Activated B cell treated with CpG ODN at 0.5 μM for 24 hours (primary cell): ENCODE measurements around the gene SLFN5. TPM values are rescaled to one million over a fixed set of nuclear protein-coding genes. Genes with fewer than 3 reads are reported as not detected.

Experiments used
- ATAC-seq: fragments of 200-7000 bp; cut with Tn5 transposase; one replicate; pipeline ENCODE4 v1.10.0; 2021; ENCODE audit warnings: low read depth, mild to moderate bottlenecking, moderate library complexity
- CTCF ChIA-PET: fragments of 350-600 bp; sonication (Branson Sonifier 250); formaldehyde crosslinking; loops from one replicate; lab custom pipeline; 2021; ENCODE audit warnings: antibody characterized with exemption; lab: Charles Lee
- POLR2A ChIA-PET: fragments of 350-600 bp; sonication (Branson Sonifier 250); formaldehyde crosslinking; loops from one replicate; lab custom pipeline; 2021; ENCODE audit warnings: antibody characterized with exemption; lab: Charles Lee
- DNase-seq: peaks from one replicate; pipeline ENCODE4 v3.0.0; 2022
- H3K27ac Mint-ChIP-seq: one replicate; pipeline ENCODE4 v1.8.0; 2020; ENCODE audit warnings: mixed read lengths
- H3K27me3 Mint-ChIP-seq: one replicate; pipeline ENCODE4 v1.8.0; 2021; ENCODE audit warnings: mixed read lengths
- H3K36me3 Mint-ChIP-seq: one replicate; pipeline ENCODE4 v1.8.0; 2021; ENCODE audit warnings: low read depth, mixed read lengths
- H3K4me1 Mint-ChIP-seq: one replicate; pipeline ENCODE4 v1.8.0; 2021; ENCODE audit warnings: mixed read lengths
- H3K4me3 Mint-ChIP-seq: one replicate; pipeline ENCODE4 v1.8.0; 2020; ENCODE audit warnings: mild to moderate bottlenecking, mixed read lengths
- H3K9me3 Mint-ChIP-seq: one replicate; pipeline ENCODE4 v1.8.0; 2020; ENCODE audit warnings: mixed read lengths
- CTCF ChIP-seq: fragments of 200-600 bp; IDR thresholded peaks from one replicate; pipeline ENCODE4 v1.8.0; 2022; ENCODE audit warnings: antibody characterized with exemption, mild to moderate bottlenecking
- intact Hi-C: fragments of 100-400 bp; cut with micrococcal nuclease; formaldehyde crosslinking; loops from one replicate; pipeline ENCODE4 v1.15.1; 2024
- total RNA-seq: library from RNA; stranded (reverse); gene quantifications from 2 replicates; pipeline ENCODE4 v1.2.3, GENCODE V29; 2022

Gene SLFN5
- total RNA-seq, 1 donor from 2014 or later: 15.2 TPM

DNA sequence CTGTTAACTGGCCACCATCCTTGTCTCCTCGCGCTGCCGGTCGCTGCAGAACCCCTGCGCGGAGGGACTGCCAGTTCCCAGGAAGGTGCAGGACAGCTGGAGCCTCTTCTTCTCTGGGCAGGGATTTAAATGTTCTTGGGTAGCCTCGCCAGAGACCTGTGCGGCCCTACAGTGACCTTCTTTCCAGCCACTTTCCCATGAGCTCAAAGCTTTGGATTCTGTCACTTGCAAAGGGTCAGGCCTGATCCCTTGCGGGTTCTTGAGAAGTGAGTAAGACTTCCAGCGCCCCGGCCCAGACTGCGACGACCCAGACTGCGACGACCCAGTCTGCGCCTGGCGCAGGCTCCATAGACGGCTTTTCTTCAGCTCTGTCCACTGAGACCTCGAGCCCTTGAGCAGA, 1.4 kb upstream of the SLFN5 start:
- no peak for TF ChIP-seq CTCF
- ChIA-PET POLR2A (interaction anchor here (0.5 kb wide), 1 partner anchor 197 kb away, joined by 5 read pairs; no protein-coding TSS in a partner anchor), CTCF (no interaction called here)
- H3K4me1 Mint-ChIP-seq: peaks cover 29% of the 10 kb centered on the region
- H3K4me3 Mint-ChIP-seq: peak overlapping the region; percentile 97
- H3K27me3 Mint-ChIP-seq: peaks cover 2% of the 10 kb centered on the region
- H3K27ac Mint-ChIP-seq: peak overlapping the region; percentile 35
- intact Hi-C loops: loop anchor here (5.0 kb wide), 5 partner anchors 179 to 1706 kb away; partner anchors contain the start of genes AATF, C17orf50, LIG3 and RFFL
- ATAC-seq: no peak
- DNase-seq: no peak
- no peaks in the 10 kb centered on the region for H3K9me3 Mint-ChIP-seq
- H3K36me3 Mint-ChIP-seq: peaks cover 7% of the 10 kb centered on the region

DNA sequence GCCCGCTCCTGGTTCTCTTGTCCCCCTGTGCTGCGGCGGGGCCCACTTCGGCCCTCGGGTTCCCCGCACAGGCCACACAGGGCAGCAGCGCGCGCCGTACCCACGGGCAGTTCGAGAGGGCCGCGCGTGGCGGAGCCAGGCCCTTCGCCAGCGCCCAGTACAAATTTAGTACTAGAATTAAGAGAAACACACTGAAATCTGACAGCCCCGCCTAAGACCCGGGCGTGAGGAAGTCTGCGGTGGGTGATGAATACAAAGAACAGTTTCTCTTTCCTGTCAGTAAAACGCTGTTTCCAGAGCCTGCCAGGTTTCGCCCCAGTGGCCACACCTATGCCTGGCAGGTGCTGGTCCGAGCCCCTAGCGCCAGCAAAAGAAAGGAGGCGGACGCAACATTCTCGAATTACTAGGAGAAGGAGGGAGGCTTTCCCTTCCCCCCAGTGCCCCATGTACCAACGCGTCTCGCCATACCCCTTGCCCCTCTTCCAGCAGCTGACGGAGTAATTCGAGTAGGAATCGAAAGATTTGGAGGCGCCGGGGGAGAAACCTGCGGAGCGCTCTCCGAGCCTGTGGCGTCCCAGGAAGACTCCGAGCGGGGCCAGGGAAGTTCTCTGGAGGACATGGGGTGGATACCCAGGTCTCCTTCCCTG, 591 bp upstream of the SLFN5 start:
- H3K27ac Mint-ChIP-seq: peak overlapping the region; percentile 94
- peaks cover 27% of the 10 kb centered on the region for H3K4me1 Mint-ChIP-seq
- DNase-seq (peak; percentile 39), ATAC-seq (peak; percentile 31)
- intact Hi-C loops: loop anchor here (1.0 to 5.0 kb wide), 10 partner anchors 132 to 1705 kb away; partner anchors contain the start of genes AATF, C17orf50, LIG3 and PEX12
- no peaks in the 10 kb centered on the region for H3K9me3 Mint-ChIP-seq
- peaks cover 7% of the 10 kb centered on the region for H3K36me3 Mint-ChIP-seq
- TF ChIP-seq CTCF: no peak
- CTCF ChIA-PET: no interaction called here
- no peaks in the 10 kb centered on the region for H3K27me3 Mint-ChIP-seq
- peak overlapping the region; percentile 97 for H3K4me3 Mint-ChIP-seq
- POLR2A ChIA-PET: interaction anchor here (0.5 to 1.2 kb wide), 6 partner anchors 101 to 344 kb away, joined by 3 to 8 read pairs (median 4); partner anchors contain the start of genes PEX12 and SLFN11

DNA sequence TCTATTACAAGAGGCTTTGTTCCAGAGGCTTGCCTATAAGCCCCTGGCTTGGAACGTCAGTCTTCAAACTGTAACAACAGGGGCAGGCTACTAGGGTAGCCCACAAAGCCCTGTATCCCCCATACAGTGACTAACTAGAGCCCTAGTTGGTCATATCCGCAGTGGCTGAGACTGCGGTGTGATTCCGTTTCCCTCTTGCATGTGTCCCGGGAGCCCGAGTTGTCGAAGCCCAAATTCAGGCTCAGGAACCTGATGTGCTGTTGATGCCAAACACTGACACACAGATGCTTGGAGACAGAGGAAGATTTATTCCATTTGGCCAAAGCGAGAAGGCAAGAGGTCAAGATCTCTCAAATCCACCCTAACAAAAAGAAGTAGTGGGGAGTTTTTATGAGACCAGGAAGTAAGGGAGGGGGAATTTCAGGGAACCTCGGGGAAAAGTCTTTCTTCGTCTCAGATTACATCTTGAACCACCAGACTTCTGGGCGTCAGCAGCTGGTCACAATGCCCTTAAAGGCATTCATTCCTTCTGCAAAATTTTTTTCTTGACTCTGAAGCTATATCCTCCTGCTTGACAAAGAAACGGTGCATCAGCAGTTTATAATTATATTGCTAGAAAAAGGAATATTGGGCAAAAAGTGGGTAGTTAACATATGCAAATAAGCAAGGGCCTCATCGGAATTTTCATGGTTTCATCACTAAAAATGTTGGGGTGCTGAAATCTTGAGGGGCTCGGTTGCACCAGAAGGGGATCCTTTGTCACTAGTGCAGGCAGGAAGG, 879 bp downstream of the SLFN5 start:
- H3K4me1 Mint-ChIP-seq: peaks cover 25% of the 10 kb centered on the region
- peak overlapping the region; percentile 94 for H3K27ac Mint-ChIP-seq
- TF ChIP-seq CTCF: no peak
- intact Hi-C loops: loop anchor here (1.0 to 5.0 kb wide), 12 partner anchors 98 to 1704 kb away; partner anchors contain the start of genes AATF, AP2B1, C17orf50 and LIG3
- ChIA-PET POLR2A (interaction anchor here (0.7 to 1.4 kb wide), 5 partner anchors 204 to 343 kb away, joined by 3 to 8 read pairs (median 4); partner anchors contain the start of genes PEX12 and SLFN13), CTCF (interaction anchor here (0.7 to 1.3 kb wide), 2 partner anchors 290 to 296 kb away, joined by 3 read pairs; no protein-coding TSS in a partner anchor)
- H3K27me3 Mint-ChIP-seq: no peaks in the 10 kb centered on the region
- H3K36me3 Mint-ChIP-seq: peaks cover 10% of the 10 kb centered on the region
- DNase-seq (peak; percentile 21), ATAC-seq (peak; percentile 19)
- H3K9me3 Mint-ChIP-seq: no peaks in the 10 kb centered on the region
- H3K4me3 Mint-ChIP-seq: peak overlapping the region; percentile 97

DNA sequence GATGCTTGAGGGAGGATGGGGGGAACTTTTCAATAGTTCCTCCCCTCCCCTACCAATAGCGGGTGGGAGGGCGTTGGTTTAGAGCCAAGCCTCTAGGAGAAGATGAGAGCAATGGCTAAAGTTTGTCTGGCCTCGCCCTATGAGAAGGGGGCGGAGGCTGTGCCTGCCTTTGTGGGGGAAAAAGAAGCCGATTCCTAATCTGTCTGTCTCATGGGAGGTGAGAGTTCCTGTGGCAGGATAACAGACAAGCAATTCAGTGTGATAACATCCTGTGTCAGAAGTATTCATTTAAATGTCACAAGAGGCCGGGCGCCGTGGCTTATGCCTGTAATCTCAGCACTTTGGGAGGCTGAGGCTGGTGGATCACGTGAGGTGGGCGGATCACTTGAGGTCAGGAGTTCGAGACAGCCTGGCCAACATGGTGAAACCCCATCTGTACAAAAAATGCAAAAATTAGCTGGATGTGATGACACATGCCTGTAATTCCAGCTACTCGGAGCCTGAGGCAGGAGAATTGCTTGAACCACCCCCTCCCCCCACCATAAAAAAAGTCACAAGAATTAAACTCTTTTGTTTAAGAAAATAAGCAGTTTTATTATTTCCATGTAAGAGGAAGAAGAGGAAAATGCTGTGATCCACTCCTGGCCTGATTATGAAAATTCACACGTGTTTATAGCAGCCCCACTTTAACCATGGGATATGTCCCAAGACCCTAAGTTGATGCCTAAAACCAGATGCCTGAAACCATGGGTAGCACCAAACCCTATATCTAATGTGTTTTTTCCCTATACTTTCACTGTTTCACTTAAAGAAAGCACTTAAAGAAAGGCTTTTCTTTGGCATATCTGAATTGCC, 1.7 kb downstream of the SLFN5 start:
- ChIA-PET POLR2A (no interaction called here), CTCF (interaction anchor here (1.3 kb wide), 1 partner anchor 290 kb away, joined by 3 read pairs; no protein-coding TSS in a partner anchor)
- Mint-ChIP-seq H3K4me3 (peak overlapping the region; percentile 97), H3K4me1 (peaks cover 25% of the 10 kb centered on the region), H3K27ac (peak overlapping the region; percentile 94), H3K27me3 (no peaks in the 10 kb centered on the region), H3K36me3 (peaks cover 10% of the 10 kb centered on the region), H3K9me3 (no peaks in the 10 kb centered on the region)
- ATAC-seq (peak; percentile 66), DNase-seq (peak; percentile 52)
- TF ChIP-seq CTCF: no peak
- intact Hi-C loops: loop anchor here (1.0 to 5.0 kb wide), 7 partner anchors 97 to 1703 kb away; partner anchors contain the start of genes AATF, AP2B1, C17orf50 and LIG3
